DOHH2 (cell line): ENCODE results near the gene FOXK1.

Source experiments
- CTCF ChIP-seq: fragments of 200-600 bp; sonication (generic); IDR thresholded peaks from one replicate; pipeline ENCODE4 v1.5.1; 2014; ENCODE audit warnings: antibody characterized with exemption, mild to moderate bottlenecking, low read depth, low read length; ENCODE audit not compliant: poor library complexity, severe bottlenecking
- EZH2phosphoT487 ChIP-seq: fragments of 200-600 bp; sonication (generic); IDR thresholded peaks from 2 replicates; pipeline ENCODE4 v1.6.1; 2017; ENCODE audit warnings: borderline replicate concordance, mild to moderate bottlenecking, antibody characterized with exemption, low read length, moderate library complexity, mixed read lengths

- TF ChIP-seq CTCF: no peak
- TF ChIP-seq EZH2phosphoT487: no peak
Measured at GRCh38 chr7:4742852-4743251, 60.8 kb downstream of the FOXK1 start.
